CD14-positive monocyte (primary cell): ENCODE measurements around the gene SERPINA4. TPM values are rescaled to one million over a fixed set of nuclear protein-coding genes. Genes with fewer than 3 reads are reported as not detected.

Source experiments
- DNase-seq, 3 donors: peaks; one replicate each; pipeline ENCODE4 v3.0.0-alpha.2; 2011 to 2022
- H2AFZ ChIP-seq: 2 replicates; pipeline ENCODE4 v1.6.0; 2012; ENCODE audit warnings: mild to moderate bottlenecking, low read depth, low read length, inconsistent platforms; ENCODE audit not compliant: insufficient read depth, poor library complexity, severe bottlenecking
- H3K27ac ChIP-seq, 2 donors: 1 replicate in 1 of 2; 2 replicates in 1 of 2; pipeline ENCODE4 v1.5.1; 2012 to 2013; ENCODE audit warnings: low read length in 2 of 2, control low read depth in 1 of 2, inconsistent platforms in 1 of 2, low read depth in 1 of 2, mild to moderate bottlenecking in 1 of 2
- H3K27me3 ChIP-seq, 2 donors: one replicate each; pipeline versions ENCODE4 v1.6.0 to v1.6.1; 2011 to 2013; ENCODE audit warnings: low read length in 2 of 2; ENCODE audit not compliant: control insufficient read depth in 2 of 2, insufficient read depth in 2 of 2
- H3K36me3 ChIP-seq, 2 donors: replicated peaks in 1 of 2; 1 replicate in 1 of 2; 2 replicates in 1 of 2; pipeline versions ENCODE4 v1.5.1 to v1.6.1; 2012 to 2013; ENCODE audit warnings: low read length in 2 of 2, control low read depth in 1 of 2, inconsistent platforms in 1 of 2, mild to moderate bottlenecking in 1 of 2; ENCODE audit not compliant: insufficient read depth in 2 of 2, control insufficient read depth in 1 of 2
- H3K4me1 ChIP-seq, 2 donors: 1 replicate in 1 of 2; 2 replicates in 1 of 2; pipeline versions ENCODE4 v1.5.1 to v1.6.1; 2012 to 2013; ENCODE audit warnings: low read length in 2 of 2, control low read depth in 1 of 2, inconsistent platforms in 1 of 2, mild to moderate bottlenecking in 1 of 2, moderate library complexity in 1 of 2; ENCODE audit not compliant: insufficient read depth in 2 of 2, control insufficient read depth in 1 of 2
- H3K4me2 ChIP-seq: replicated peaks from 2 replicates; pipeline ENCODE3; 2012; ENCODE audit warnings: low read length, moderate library complexity, mild to moderate bottlenecking; ENCODE audit not compliant: poor library complexity, severe bottlenecking; ENCODE audit errors: extremely low read depth
- H3K4me3 ChIP-seq, 3 experiments: fragments of 200-600 bp in 1 of 3; sonication (generic) in 1 of 3; replicated peaks in 1 of 3; 1 replicate in 2 of 3; 2 replicates in 1 of 3; pipeline ENCODE4 v1.5.1; 2011 to 2013; ENCODE audit warnings: low read length in 3 of 3, mild to moderate bottlenecking in 3 of 3, control low read depth in 2 of 3, low read depth in 2 of 3, inconsistent platforms in 1 of 3, moderate library complexity in 1 of 3
- H3K79me2 ChIP-seq: 2 replicates; pipeline ENCODE4 v1.6.0; 2012; ENCODE audit warnings: mild to moderate bottlenecking, control low read depth, inconsistent platforms, low read length, moderate library complexity; ENCODE audit not compliant: insufficient read depth
- H3K9ac ChIP-seq: 2 replicates; pipeline ENCODE4 v1.6.0; 2017; ENCODE audit warnings: low read length, mild to moderate bottlenecking; ENCODE audit not compliant: insufficient read depth, poor library complexity, severe bottlenecking
- H3K9me3 ChIP-seq, 2 donors: replicated peaks in 1 of 2; 1 replicate in 1 of 2; 2 replicates in 1 of 2; pipeline versions ENCODE4 v1.5.1 to v1.6.1; 2012 to 2013; ENCODE audit warnings: low read length in 2 of 2, control low read depth in 1 of 2; ENCODE audit not compliant: control insufficient read depth in 1 of 2, insufficient read depth in 1 of 2
- H4K20me1 ChIP-seq: 2 replicates; pipeline ENCODE4 v1.6.0; 2012; ENCODE audit warnings: mild to moderate bottlenecking, low read length, control low read depth, moderate library complexity; ENCODE audit not compliant: insufficient read depth
- H3K27ac Mint-ChIP-seq, 7 donors: one replicate each; pipeline ENCODE4 v1.8.0; 2020; ENCODE audit warnings: mild to moderate bottlenecking in 7 of 7, mixed read lengths in 7 of 7, moderate library complexity in 6 of 7, inconsistent platforms in 2 of 7
- H3K27me3 Mint-ChIP-seq, 3 donors: one replicate each; pipeline ENCODE4 v1.8.0; 2021 to 2022; ENCODE audit warnings: low read depth in 3 of 3, mild to moderate bottlenecking in 3 of 3, mixed read lengths in 3 of 3, moderate library complexity in 3 of 3, inconsistent platforms in 1 of 3
- H3K36me3 Mint-ChIP-seq, 2 donors: one replicate each; pipeline ENCODE4 v1.8.0; 2020; ENCODE audit warnings: mixed read lengths in 2 of 2, inconsistent platforms in 1 of 2, mild to moderate bottlenecking in 1 of 2
- H3K4me1 Mint-ChIP-seq: one replicate; pipeline ENCODE4 v1.8.0; 2020; ENCODE audit warnings: mild to moderate bottlenecking, mixed read lengths
- H3K4me3 Mint-ChIP-seq, 2 donors: one replicate each; pipeline ENCODE4 v1.8.0; 2020; ENCODE audit warnings: mild to moderate bottlenecking in 2 of 2, mixed read lengths in 2 of 2, moderate library complexity in 1 of 2
- H3K9me3 Mint-ChIP-seq, 7 donors: one replicate each; pipeline ENCODE4 v1.8.0; 2020 to 2022; ENCODE audit warnings: mixed read lengths in 7 of 7, mild to moderate bottlenecking in 6 of 7, moderate library complexity in 6 of 7, inconsistent platforms in 2 of 7
- WGBS: methylation state at CpG from one replicate; pipeline ENCODE4 v1.1.5; 2013; ENCODE audit warnings: missing lambda C conversion rate; ENCODE audit not compliant: insufficient coverage; 5-methylcytosine and 5-hydroxymethylcytosine counted together
- intact Hi-C, 2 donors: fragments of 100-400 bp; cut with micrococcal nuclease; formaldehyde crosslinking; loops; one replicate each; pipeline versions ENCODE4 v1.15.0 to v1.15.1; 2023
- polyA plus RNA-seq, 3 donors: library from polyadenylated mRNA; depleted of rRNA in 1 of 3; unstranded in 2 of 3; stranded (reverse) in 1 of 3; fragments of 300-500 nt in 2 of 3; fragments of >200 nt in 1 of 3; fragmentation: Illumina TruSeq in 2 of 3; gene quantifications; 1 replicate in 2 of 3; 2 replicates in 1 of 3; pipeline ENCODE4 v1.2.3, GENCODE V29; 2012 to 2021
- TF ChIP-seq, protein P1 (sequence below): fragments of 200-600 bp; IDR thresholded peaks from one replicate; pipeline ENCODE4 v1.8.0; 2022; ENCODE audit warnings: antibody characterized with exemption, mild to moderate bottlenecking

Gene SERPINA4
- polyA plus RNA-seq, 3 donors, result not detected

DNA sequence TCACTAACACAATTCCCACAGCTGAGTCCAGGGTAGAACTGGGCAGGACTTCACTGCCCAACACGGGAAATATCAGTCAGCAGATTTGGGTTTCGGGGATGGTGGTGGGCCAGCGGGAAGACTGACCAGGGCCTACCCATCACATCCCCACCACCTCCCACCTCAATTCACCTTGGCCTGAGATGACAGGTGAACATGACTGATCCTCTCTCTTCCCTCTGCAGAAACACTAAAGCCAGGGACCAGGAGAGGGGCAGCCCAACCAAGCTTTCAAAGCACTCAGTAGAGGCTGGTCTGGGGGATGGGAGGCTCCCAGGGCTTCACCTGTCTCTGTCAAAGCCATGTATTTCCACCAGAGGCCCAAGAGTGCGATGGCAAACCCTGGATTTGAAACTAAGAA is 22.3 kb downstream of the SERPINA4 start:
- Histone ChIP-seq H3K27ac (no peak overlapping the region), H3K36me3 (no peaks in the 10 kb centered on the region), H3K4me2 (no peak overlapping the region), H3K27me3 (peaks cover 0 to 3% of the 10 kb centered on the region in 2 donors), H3K4me1 (no peaks in the 10 kb centered on the region), H3K79me2 (no peaks in the 10 kb centered on the region), H2AFZ (no peak overlapping the region), H4K20me1 (no peaks in the 10 kb centered on the region), H3K9ac (no peak overlapping the region), H3K4me3 (no peak overlapping the region), H3K9me3 (peaks cover 0 to 3% of the 10 kb centered on the region in 2 donors)
- no peak overlapping the region for H3K27ac Mint-ChIP-seq
- H3K27me3 Mint-ChIP-seq, result peaks cover 0 to 9% (median 6%) of the 10 kb centered on the region in 3 donors
- no peaks in the 10 kb centered on the region for H3K36me3 Mint-ChIP-seq
- DNase-seq, result no peak
- intact Hi-C loops, result no loop called here
- WGBS, result 94% methylated on average over 3 of the region's 4 CpGs
- peaks cover 0 to 9% (median 2%) of the 10 kb centered on the region in 7 donors for H3K9me3 Mint-ChIP-seq
- no peak overlapping the region for H3K4me3 Mint-ChIP-seq
- TF ChIP-seq, protein P1, sequence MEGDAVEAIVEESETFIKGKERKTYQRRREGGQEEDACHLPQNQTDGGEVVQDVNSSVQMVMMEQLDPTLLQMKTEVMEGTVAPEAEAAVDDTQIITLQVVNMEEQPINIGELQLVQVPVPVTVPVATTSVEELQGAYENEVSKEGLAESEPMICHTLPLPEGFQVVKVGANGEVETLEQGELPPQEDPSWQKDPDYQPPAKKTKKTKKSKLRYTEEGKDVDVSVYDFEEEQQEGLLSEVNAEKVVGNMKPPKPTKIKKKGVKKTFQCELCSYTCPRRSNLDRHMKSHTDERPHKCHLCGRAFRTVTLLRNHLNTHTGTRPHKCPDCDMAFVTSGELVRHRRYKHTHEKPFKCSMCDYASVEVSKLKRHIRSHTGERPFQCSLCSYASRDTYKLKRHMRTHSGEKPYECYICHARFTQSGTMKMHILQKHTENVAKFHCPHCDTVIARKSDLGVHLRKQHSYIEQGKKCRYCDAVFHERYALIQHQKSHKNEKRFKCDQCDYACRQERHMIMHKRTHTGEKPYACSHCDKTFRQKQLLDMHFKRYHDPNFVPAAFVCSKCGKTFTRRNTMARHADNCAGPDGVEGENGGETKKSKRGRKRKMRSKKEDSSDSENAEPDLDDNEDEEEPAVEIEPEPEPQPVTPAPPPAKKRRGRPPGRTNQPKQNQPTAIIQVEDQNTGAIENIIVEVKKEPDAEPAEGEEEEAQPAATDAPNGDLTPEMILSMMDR, result no peak
- H3K4me1 Mint-ChIP-seq, result peaks cover 1% of the 10 kb centered on the region

DNA sequence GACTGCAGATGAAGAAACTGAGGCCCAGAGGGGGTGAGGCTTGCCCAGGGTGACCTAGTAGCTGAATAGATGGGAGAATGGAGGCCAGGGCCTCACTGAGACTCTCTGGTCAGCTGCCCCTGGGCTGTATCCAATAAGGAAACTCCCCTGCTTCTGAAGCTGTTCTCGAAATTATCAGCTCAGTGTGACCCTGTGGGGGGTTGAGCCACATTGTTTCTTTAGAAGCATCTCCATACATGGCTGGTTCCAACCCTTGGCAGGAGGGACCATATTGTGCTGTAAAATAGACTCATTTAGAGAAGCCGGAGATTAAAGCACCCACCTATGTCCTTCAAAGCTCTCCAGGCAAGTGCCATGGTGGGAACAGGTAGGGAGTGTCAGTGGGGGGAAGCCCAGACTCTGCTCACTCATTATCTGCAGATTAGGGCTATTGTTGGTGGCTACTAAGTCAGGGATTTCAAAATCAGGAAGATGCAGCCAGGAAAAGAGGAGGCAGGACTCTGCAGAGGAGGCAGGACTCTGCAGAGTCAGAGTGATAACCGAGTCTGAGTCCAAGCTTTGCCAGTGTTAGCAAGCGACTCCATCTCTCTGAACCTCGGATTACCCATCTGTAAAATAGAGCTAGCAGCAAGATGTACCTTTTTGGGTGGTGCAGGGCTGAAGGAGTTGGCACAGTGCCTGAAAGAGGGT is 23.5 kb downstream of the SERPINA4 start:
- TF ChIP-seq, protein P1, result no peak
- peaks cover 1% of the 10 kb centered on the region for H3K4me1 Mint-ChIP-seq

More for the DNA sequence above, 23.5 kb downstream of the SERPINA4 start:
- 95% methylated on average over 3 of the region's 5 CpGs for WGBS
- H2AFZ ChIP-seq, result no peak overlapping the region
- H3K36me3 Mint-ChIP-seq, result no peaks in the 10 kb centered on the region
- no peak overlapping the region for H3K4me2 ChIP-seq
- intact Hi-C loops, result no loop called here
- H3K4me1 ChIP-seq, result no peaks in the 10 kb centered on the region
- no peak overlapping the region for H3K4me3 ChIP-seq
- H3K9me3 Mint-ChIP-seq, result peaks cover 0 to 4% (median 0%) of the 10 kb centered on the region in 7 donors
- H3K9me3 ChIP-seq, result peaks cover 0 to 3% of the 10 kb centered on the region in 2 donors
- no peaks in the 10 kb centered on the region for H3K36me3 ChIP-seq
- peaks cover 0 to 9% (median 6%) of the 10 kb centered on the region in 3 donors for H3K27me3 Mint-ChIP-seq
- no peaks in the 10 kb centered on the region for H4K20me1 ChIP-seq
- peaks cover 0 to 3% of the 10 kb centered on the region in 2 donors for H3K27me3 ChIP-seq
- H3K4me3 Mint-ChIP-seq, result no peak overlapping the region
- no peak overlapping the region for H3K27ac ChIP-seq
- H3K79me2 ChIP-seq, result no peaks in the 10 kb centered on the region
- no peak for DNase-seq
- H3K27ac Mint-ChIP-seq, result no peak overlapping the region
- no peak overlapping the region for H3K9ac ChIP-seq
